HepG2 (cell line): Measurements from ENCODE around the gene DPH1. TPM values are rescaled to one million over a fixed set of nuclear protein-coding genes. Genes with fewer than 3 reads are reported as not detected.
A peak's percentile ranks its signal among the peaks of the same experiment; 100 is the strongest.

Experiments
- ELF3 ChIP-seq: IDR thresholded peaks from 2 replicates; pipeline ENCODE4 v1.6.1; 2016; ENCODE audit warnings: missing genetic modification reagents, missing compliant biosample characterization
- EZH2 ChIP-seq: conservative IDR thresholded peaks from 2 replicates; pipeline ENCODE4 v1.6.1; 2012; ENCODE audit warnings: mild to moderate bottlenecking, low read depth, low read length, moderate library complexity
- HNF1B ChIP-seq: sonication (generic); formaldehyde crosslinking; IDR thresholded peaks from 2 replicates; pipeline ENCODE4 v1.5.1; 2020; ENCODE audit warnings: mild to moderate bottlenecking, moderate library complexity, missing genetic modification reagents
- IRF9 ChIP-seq: sonication (generic); formaldehyde crosslinking; IDR thresholded peaks from 2 replicates; pipeline ENCODE4 v1.8.0; 2022; ENCODE audit warnings: missing genetic modification reagents, mild to moderate bottlenecking, borderline replicate concordance
- MXI1 ChIP-seq: IDR thresholded peaks from 3 replicates; pipeline ENCODE4 v1.6.1; 2012; ENCODE audit warnings: low read depth, low read length, inconsistent platforms, borderline replicate concordance
- SRSF4 ChIP-seq: fragments of 200-400 bp; formaldehyde crosslinking; IDR thresholded peaks from one replicate; pipeline ENCODE4 v1.6.1; 2018; ENCODE audit warnings: mild to moderate bottlenecking, low read depth, low read length, moderate library complexity; ENCODE audit not compliant: poor library complexity, severe bottlenecking
- TEAD3 ChIP-seq: optimal IDR thresholded peaks from 2 replicates; pipeline ENCODE3; 2016; ENCODE audit warnings: borderline replicate concordance
- ZNF124 ChIP-seq: sonication (generic); formaldehyde crosslinking; IDR thresholded peaks from 2 replicates; pipeline ENCODE4 v1.4.0; 2020; ENCODE audit warnings: missing genetic modification reagents
- ZNF17 ChIP-seq: sonication (generic); formaldehyde crosslinking; IDR thresholded peaks from 2 replicates; pipeline ENCODE4 v1.5.0; 2020; ENCODE audit warnings: mild to moderate bottlenecking, missing genetic modification reagents
- ZNF703 ChIP-seq: sonication (generic); formaldehyde crosslinking; IDR thresholded peaks from 2 replicates; pipeline ENCODE4 v1.5.1; 2020; ENCODE audit warnings: missing genetic modification reagents, mild to moderate bottlenecking, moderate library complexity, borderline replicate concordance
- ZNF720 ChIP-seq: sonication (generic); formaldehyde crosslinking; IDR thresholded peaks from 2 replicates; pipeline ENCODE4 v1.4.0; 2020; ENCODE audit warnings: missing genetic modification reagents
- ZSCAN21 ChIP-seq: sonication (generic); formaldehyde crosslinking; IDR thresholded peaks from 2 replicates; pipeline ENCODE4 v1.8.0; 2022; ENCODE audit warnings: mild to moderate bottlenecking, missing genetic modification reagents, moderate library complexity, borderline replicate concordance
- polyA plus RNA-seq, 8 experiments: library from polyadenylated mRNA; depleted of rRNA in 3 of 8; stranded (reverse) in 7 of 8; unstranded in 1 of 8; fragments of >200 nt; fragmentation: Illumina TruSeq in 4 of 8; extraction: Trizol in 4 of 8; gene quantifications; 2 replicates each; pipeline versions ENCODE4 v1.2.1 to v1.2.3, GENCODE V29; 2011 to 2016; ENCODE audit warnings: low read depth in 4 of 8, missing spikeins in 1 of 8, mixed read lengths in 1 of 8; ENCODE audit not compliant: insufficient read depth in 1 of 8
- total RNA-seq, 5 experiments: library from RNA; depleted of rRNA; stranded (reverse); fragments of >200 nt; fragmentation: Illumina TruSeq; extraction: Trizol; gene quantifications; 2 replicates each; pipeline ENCODE4 v1.2.3, GENCODE V29; 2016; ENCODE audit warnings: low read depth in 1 of 5
- TF ChIP-seq, protein P1 (sequence below): sonication (generic); formaldehyde crosslinking; IDR thresholded peaks from 2 replicates; pipeline ENCODE4 v1.9.0; 2021; ENCODE audit warnings: missing genetic modification reagents, borderline replicate concordance
- TF ChIP-seq, protein P2 (sequence below): sonication (generic); formaldehyde crosslinking; IDR thresholded peaks from 2 replicates; pipeline ENCODE4 v1.5.0; 2020; ENCODE audit warnings: mild to moderate bottlenecking, missing genetic modification reagents
- TF ChIP-seq, protein P3 (sequence below), 2 experiments: fragments of 450-650 bp in 1 of 2; sonication (generic) in 1 of 2; formaldehyde crosslinking; IDR thresholded peaks; 2 replicates each; pipeline versions ENCODE4 v1.5.0 to v1.8.0; 2020 to 2022; ENCODE audit warnings: mild to moderate bottlenecking in 1 of 2, missing genetic modification reagents in 1 of 2

Gene DPH1
- total and polyA plus RNA-seq, 2 of the 13 experiments (the other 11 are each of a cell fraction or from before 2014, with no cell fraction given) = 25.3 to 42.8 TPM

- TF ChIP-seq, protein P1, sequence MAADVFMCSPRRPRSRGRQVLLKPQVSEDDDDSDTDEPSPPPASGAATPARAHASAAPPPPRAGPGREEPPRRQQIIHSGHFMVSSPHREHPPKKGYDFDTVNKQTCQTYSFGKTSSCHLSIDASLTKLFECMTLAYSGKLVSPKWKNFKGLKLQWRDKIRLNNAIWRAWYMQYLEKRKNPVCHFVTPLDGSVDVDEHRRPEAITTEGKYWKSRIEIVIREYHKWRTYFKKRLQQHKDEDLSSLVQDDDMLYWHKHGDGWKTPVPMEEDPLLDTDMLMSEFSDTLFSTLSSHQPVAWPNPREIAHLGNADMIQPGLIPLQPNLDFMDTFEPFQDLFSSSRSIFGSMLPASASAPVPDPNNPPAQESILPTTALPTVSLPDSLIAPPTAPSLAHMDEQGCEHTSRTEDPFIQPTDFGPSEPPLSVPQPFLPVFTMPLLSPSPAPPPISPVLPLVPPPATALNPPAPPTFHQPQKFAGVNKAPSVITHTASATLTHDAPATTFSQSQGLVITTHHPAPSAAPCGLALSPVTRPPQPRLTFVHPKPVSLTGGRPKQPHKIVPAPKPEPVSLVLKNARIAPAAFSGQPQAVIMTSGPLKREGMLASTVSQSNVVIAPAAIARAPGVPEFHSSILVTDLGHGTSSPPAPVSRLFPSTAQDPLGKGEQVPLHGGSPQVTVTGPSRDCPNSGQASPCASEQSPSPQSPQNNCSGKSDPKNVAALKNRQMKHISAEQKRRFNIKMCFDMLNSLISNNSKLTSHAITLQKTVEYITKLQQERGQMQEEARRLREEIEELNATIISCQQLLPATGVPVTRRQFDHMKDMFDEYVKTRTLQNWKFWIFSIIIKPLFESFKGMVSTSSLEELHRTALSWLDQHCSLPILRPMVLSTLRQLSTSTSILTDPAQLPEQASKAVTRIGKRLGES = no peak
- TF ChIP-seq IRF9 (CRISPR knock-in tag) (peak; percentile 81; the same call in 1 of the 2 replicates), ZNF703 (CRISPR knock-in tag) (peak; percentile 63; the same call in 1 of the 2 replicates), TEAD3 (CRISPR knock-in tag) (peak; percentile 85), ELF3 (peak; percentile 57), ZNF17 (CRISPR knock-in tag) (no peak), HNF1B (CRISPR knock-in tag) (peak; percentile 67; the same call in 1 of the 2 replicates), EZH2 (no peak), ZNF124 (CRISPR knock-in tag) (peak; percentile 67; the same call in 1 of the 2 replicates), ZNF720 (CRISPR knock-in tag) (no peak), SRSF4 (no peak), ZSCAN21 (no peak; the same call in 1 of the 2 replicates), MXI1 (peak; percentile 97)
- TF ChIP-seq, protein P2, sequence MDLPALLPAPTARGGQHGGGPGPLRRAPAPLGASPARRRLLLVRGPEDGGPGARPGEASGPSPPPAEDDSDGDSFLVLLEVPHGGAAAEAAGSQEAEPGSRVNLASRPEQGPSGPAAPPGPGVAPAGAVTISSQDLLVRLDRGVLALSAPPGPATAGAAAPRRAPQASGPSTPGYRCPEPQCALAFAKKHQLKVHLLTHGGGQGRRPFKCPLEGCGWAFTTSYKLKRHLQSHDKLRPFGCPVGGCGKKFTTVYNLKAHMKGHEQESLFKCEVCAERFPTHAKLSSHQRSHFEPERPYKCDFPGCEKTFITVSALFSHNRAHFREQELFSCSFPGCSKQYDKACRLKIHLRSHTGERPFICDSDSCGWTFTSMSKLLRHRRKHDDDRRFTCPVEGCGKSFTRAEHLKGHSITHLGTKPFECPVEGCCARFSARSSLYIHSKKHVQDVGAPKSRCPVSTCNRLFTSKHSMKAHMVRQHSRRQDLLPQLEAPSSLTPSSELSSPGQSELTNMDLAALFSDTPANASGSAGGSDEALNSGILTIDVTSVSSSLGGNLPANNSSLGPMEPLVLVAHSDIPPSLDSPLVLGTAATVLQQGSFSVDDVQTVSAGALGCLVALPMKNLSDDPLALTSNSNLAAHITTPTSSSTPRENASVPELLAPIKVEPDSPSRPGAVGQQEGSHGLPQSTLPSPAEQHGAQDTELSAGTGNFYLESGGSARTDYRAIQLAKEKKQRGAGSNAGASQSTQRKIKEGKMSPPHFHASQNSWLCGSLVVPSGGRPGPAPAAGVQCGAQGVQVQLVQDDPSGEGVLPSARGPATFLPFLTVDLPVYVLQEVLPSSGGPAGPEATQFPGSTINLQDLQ (CRISPR knock-in tag) = peak; percentile 49; the same call in 1 of the 2 replicates
- TF ChIP-seq, protein P3, sequence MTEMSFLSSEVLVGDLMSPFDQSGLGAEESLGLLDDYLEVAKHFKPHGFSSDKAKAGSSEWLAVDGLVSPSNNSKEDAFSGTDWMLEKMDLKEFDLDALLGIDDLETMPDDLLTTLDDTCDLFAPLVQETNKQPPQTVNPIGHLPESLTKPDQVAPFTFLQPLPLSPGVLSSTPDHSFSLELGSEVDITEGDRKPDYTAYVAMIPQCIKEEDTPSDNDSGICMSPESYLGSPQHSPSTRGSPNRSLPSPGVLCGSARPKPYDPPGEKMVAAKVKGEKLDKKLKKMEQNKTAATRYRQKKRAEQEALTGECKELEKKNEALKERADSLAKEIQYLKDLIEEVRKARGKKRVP (CRISPR knock-in tag; IDR thresholded peaks at IDR 0.05) = peak in 1 of 2 experiments; percentile 64; a peak in 2 of 4 replicates
These were observed at the start of gene DPH1 (continued) for GRCh38 chr17:2029911-2030778.
